HepG2 (cell line): ENCODE measurements around the gene EVI5. TPM values are rescaled to one million over a fixed set of nuclear protein-coding genes. Genes with fewer than 3 reads are reported as not detected.

Experiments
- ATAC-seq: fragments of 200-7000 bp; cut with Tn5 transposase; 3 replicates; pipeline ENCODE4 v1.9.1; 2020; ENCODE audit warnings: mild to moderate bottlenecking, moderate library complexity
- BruUV-seq: library from RNA; stranded (reverse); fragments of 400-500 nt; replicated peaks from 2 replicates; lab custom pipeline; 2021; lab: Mats Ljungman, UMichigan
- CTCF ChIA-PET: fragments of 300-600 bp; formaldehyde crosslinking; extraction: SDS; loops from one replicate; lab custom pipeline; 2021; ENCODE audit warnings: low total read pairs, inconsistent platforms, low intra/inter-chr PET ratio; lab: Yijun Ruan, JAX
- POLR2A ChIA-PET: fragments of 350-600 bp; sonication (Branson Sonifier 250); formaldehyde crosslinking; loops from one replicate; lab custom pipeline; 2020; ENCODE audit warnings: antibody characterized with exemption, inconsistent platforms; lab: Yijun Ruan, JAX
- DNase-seq: peaks from one replicate; pipeline ENCODE4 v3.0.0-alpha.2; 2015; ENCODE audit warnings: low spot score
- FAIRE-seq: peaks from 3 replicates; lab custom pipeline; 2011; peaks lifted over from hg19 to GRCh38; lab: Jason Lieb, UNC
- H2AFZ ChIP-seq: one replicate; pipeline ENCODE4 v1.6.1; 2011; ENCODE audit warnings: low read length, inconsistent platforms
- H3K27ac ChIP-seq: fragments of 300-600 bp; 3 replicates; pipeline ENCODE4 v1.8.0; 2011; ENCODE audit warnings: mixed run types, mild to moderate bottlenecking, mixed read lengths, low read length, inconsistent platforms; ENCODE audit not compliant: insufficient read depth; ENCODE audit errors: extremely low read length
- H3K27me3 ChIP-seq, 2 experiments: fragments of 200-600 bp in 1 of 2; 2 replicates in 1 of 2; 3 replicates in 1 of 2; pipeline versions ENCODE4 v1.6.0 to v1.8.0; 2011; ENCODE audit warnings: low read length in 2 of 2, mild to moderate bottlenecking in 2 of 2, moderate library complexity in 2 of 2, inconsistent platforms in 1 of 2; ENCODE audit not compliant: insufficient read depth in 2 of 2, control insufficient read depth in 1 of 2
- H3K36me3 ChIP-seq, 2 experiments: fragments of 200-600 bp in 1 of 2; replicated peaks in 1 of 2; 2 replicates in 1 of 2; 3 replicates in 1 of 2; pipeline versions ENCODE4 v1.5.1 to v1.8.0; 2011; ENCODE audit warnings: low read length in 2 of 2, inconsistent platforms in 1 of 2; ENCODE audit not compliant: insufficient read depth in 2 of 2, control insufficient read depth in 1 of 2
- H3K4me1 ChIP-seq: 2 replicates; pipeline ENCODE4 v1.5.1; 2012; ENCODE audit warnings: low read length, inconsistent platforms; ENCODE audit not compliant: insufficient read depth
- H3K4me2 ChIP-seq: 2 replicates; pipeline ENCODE4 v1.6.0; 2011; ENCODE audit warnings: low read depth, low read length, inconsistent platforms
- H3K4me3 ChIP-seq, 3 experiments: fragments of 200-600 bp in 1 of 3; sonication (generic), shearing (Covaris generic) in 1 of 3; replicated peaks in 1 of 3; 2 replicates each; pipeline ENCODE4 v1.5.1; 2011 to 2016; ENCODE audit warnings: low read length in 3 of 3, inconsistent platforms in 2 of 3, low read depth in 2 of 3, mild to moderate bottlenecking in 2 of 3, control low read depth in 1 of 3, mixed read lengths in 1 of 3; ENCODE audit not compliant: insufficient read depth in 1 of 3
- H3K79me2 ChIP-seq: one replicate; pipeline ENCODE4 v1.6.1; 2011; ENCODE audit warnings: low read length, inconsistent platforms; ENCODE audit not compliant: insufficient read depth
- H3K9ac ChIP-seq: 2 replicates; pipeline ENCODE4 v1.6.0; 2011; ENCODE audit warnings: mild to moderate bottlenecking, low read depth, low read length, inconsistent platforms; ENCODE audit not compliant: insufficient read depth
- H3K9me3 ChIP-seq: 2 replicates; pipeline ENCODE4 v1.5.1; 2012; ENCODE audit warnings: mild to moderate bottlenecking, low read length
- H4K20me1 ChIP-seq: 2 replicates; pipeline ENCODE4 v1.6.0; 2011; ENCODE audit warnings: inconsistent platforms, mild to moderate bottlenecking, low read length, moderate library complexity; ENCODE audit not compliant: insufficient read depth
- ARID5B ChIP-seq: IDR thresholded peaks from 2 replicates; pipeline ENCODE4 v1.4.0; 2020; ENCODE audit warnings: mild to moderate bottlenecking, missing genetic modification reagents
- DBP ChIP-seq: sonication (generic); formaldehyde crosslinking; IDR thresholded peaks from 2 replicates; pipeline ENCODE4 v1.4.0; 2020; ENCODE audit warnings: missing genetic modification reagents; ENCODE audit errors: not compliant biosample characterization
- DNMT3B ChIP-seq: conservative IDR thresholded peaks from 2 replicates; pipeline ENCODE4 v1.6.1; 2016; ENCODE audit warnings: missing biosample characterization, control low read depth
- EP300 ChIP-seq, 3 experiments: sonication (generic) in 1 of 3; formaldehyde crosslinking in 1 of 3; IDR thresholded peaks; 2 replicates each; pipeline versions ENCODE4 v1.5.1 to v1.6.1; 2011 to 2020; ENCODE audit warnings: low read depth in 2 of 3, low read length in 2 of 3, borderline replicate concordance in 1 of 3, improper control_type of control experiment in 1 of 3, mild to moderate bottlenecking in 1 of 3, missing genetic modification reagents in 1 of 3, moderate library complexity in 1 of 3
- FOXJ3 ChIP-seq: sonication (generic); formaldehyde crosslinking; IDR thresholded peaks from 2 replicates; pipeline ENCODE4 v1.4.0; 2020; ENCODE audit warnings: missing genetic modification reagents, mild to moderate bottlenecking, borderline replicate concordance
- GRHL1 ChIP-seq: sonication (generic); formaldehyde crosslinking; conservative IDR thresholded peaks from 2 replicates; pipeline ENCODE4 v1.8.0; 2022; ENCODE audit warnings: missing genetic modification reagents
- IRF2 ChIP-seq: IDR thresholded peaks from 2 replicates; pipeline ENCODE4 v1.6.1; 2018; ENCODE audit warnings: missing genetic modification reagents, missing compliant biosample characterization
- NR1H2 ChIP-seq: sonication (generic); formaldehyde crosslinking; IDR thresholded peaks from 2 replicates; pipeline ENCODE4 v1.8.1; 2022; ENCODE audit warnings: low read depth, missing genetic modification reagents, borderline replicate concordance
- SIN3B ChIP-seq: fragments of 150-350 bp; IDR thresholded peaks from 2 replicates; pipeline ENCODE4 v1.6.1; 2014; ENCODE audit warnings: low read length
- ZNF589 ChIP-seq: sonication (generic); formaldehyde crosslinking; conservative IDR thresholded peaks from 2 replicates; pipeline ENCODE4 v1.8.0; 2022; ENCODE audit warnings: mild to moderate bottlenecking, moderate library complexity, missing genetic modification reagents
- ZNF652 ChIP-seq: IDR thresholded peaks from 2 replicates; pipeline ENCODE4 v1.6.1; 2016; ENCODE audit warnings: low read depth, borderline replicate concordance
- ZNF792 ChIP-seq: IDR thresholded peaks from 2 replicates; pipeline ENCODE4 v1.6.1; 2016
- WGBS: methylation state at CpG from one replicate; pipeline ENCODE4 v1.1.6; 2017; ENCODE audit warnings: low lambda C conversion rate; 5-methylcytosine and 5-hydroxymethylcytosine counted together
- in situ Hi-C: cut with HindIII; loops from 2 replicates; pipeline ENCODE4 v1.10.0; 2017; ENCODE audit warnings: low pct_unique_long_range_greater_than_20kb; ENCODE audit not compliant: extremely low pct_ligation_motif_present
- intact Hi-C: fragments of 100-400 bp; cut with micrococcal nuclease; formaldehyde crosslinking; loops from one replicate; pipeline ENCODE4 v1.10.0; 2022; ENCODE audit not compliant: unreplicated experiment
- polyA plus RNA-seq, 8 experiments: library from polyadenylated mRNA; depleted of rRNA in 3 of 8; stranded (reverse) in 7 of 8; unstranded in 1 of 8; fragments of >200 nt; fragmentation: Illumina TruSeq in 4 of 8; extraction: Trizol in 4 of 8; gene quantifications; 2 replicates each; pipeline versions ENCODE4 v1.2.1 to v1.2.3, GENCODE V29; 2011 to 2016; ENCODE audit warnings: low read depth in 4 of 8, missing spikeins in 1 of 8, mixed read lengths in 1 of 8; ENCODE audit not compliant: insufficient read depth in 1 of 8
- total RNA-seq, 5 experiments: library from RNA; depleted of rRNA; stranded (reverse); fragments of >200 nt; fragmentation: Illumina TruSeq; extraction: Trizol; gene quantifications; 2 replicates each; pipeline ENCODE4 v1.2.3, GENCODE V29; 2016; ENCODE audit warnings: low read depth in 1 of 5

The EVI5 gene
- total and polyA plus RNA-seq, 2 of the 13 experiments (the other 11 are each of a cell fraction or from before 2014, with no cell fraction given): 4.0 to 12.6 TPM

GRCh38 chr1:92739669-92740524 is 45.0 kb downstream of the EVI5 start:
- H3K27ac ChIP-seq: no peak overlapping the region
- no peak overlapping the region for H2AFZ ChIP-seq
- H3K27me3 ChIP-seq: no peaks in the 10 kb centered on the region
- CTCF ChIA-PET: no interaction called here
- no peaks in the 10 kb centered on the region for H4K20me1 ChIP-seq
- H3K9ac ChIP-seq: no peak overlapping the region
- H3K36me3 ChIP-seq: no peaks in the 10 kb centered on the region
- no peak overlapping the region for H3K4me3 ChIP-seq
- in situ Hi-C loops (no loop called here), intact Hi-C loops (no loop called here)
- BruUV-seq: no TSS peak
- no peak for DNase-seq
- WGBS: 95% methylated on average over 4 of the region's 4 CpGs
- POLR2A ChIA-PET: no interaction called here
- ATAC-seq: no peak
- no peaks in the 10 kb centered on the region for H3K4me1 ChIP-seq
- H3K79me2 ChIP-seq: no peaks in the 10 kb centered on the region
- TF ChIP-seq IRF2 (CRISPR knock-in tag) (no peak), FOXJ3 (CRISPR knock-in tag) (no peak), DNMT3B (CRISPR knock-in tag) (no peak), EP300 (IDR thresholded peaks at IDR 0.05; ENCODE audit: low read depth in 2 of 2, low read length in 2 of 2) (no peak), EP300 (CRISPR knock-in tag; IDR thresholded peaks at IDR 0.05; ENCODE audit: borderline replicate concordance) (no peak), GRHL1 (no peak), SIN3B (no peak), NR1H2 (CRISPR knock-in tag) (no peak), ZNF792 (CRISPR knock-in tag) (no peak), ZNF652 (CRISPR knock-in tag) (no peak), ARID5B (CRISPR knock-in tag) (no peak), DBP (CRISPR knock-in tag) (no peak), ZNF589 (CRISPR knock-in tag) (no peak)
- no peak overlapping the region for H3K4me2 ChIP-seq
- no peaks in the 10 kb centered on the region for H3K9me3 ChIP-seq
- FAIRE-seq: no peak
